Naive thymus-derived CD4-positive, alpha-beta T cell (primary cell): ENCODE results near the gene ANKRD34A. TPM values are rescaled to one million over a fixed set of nuclear protein-coding genes. Genes with fewer than 3 reads are reported as not detected.

ENCODE experiments used
- ATAC-seq: fragments of 150-1000 bp; cut with Tn5 transposase; 2 replicates; pipeline ENCODE4 v1.10.0; 2021; ENCODE audit warnings: mild to moderate bottlenecking, moderate library complexity
- CTCF ChIA-PET: fragments of 350-600 bp; sonication (Branson Sonifier 250); formaldehyde crosslinking; loops from one replicate; lab custom pipeline; 2021; ENCODE audit warnings: antibody characterized with exemption; lab: Charles Lee
- POLR2A ChIA-PET: fragments of 350-600 bp; sonication (Branson Sonifier 250); formaldehyde crosslinking; loops from one replicate; lab custom pipeline; 2021; ENCODE audit warnings: antibody characterized with exemption, inconsistent platforms; lab: Charles Lee
- DNase-seq, 9 donors: peaks; one replicate each; pipeline versions ENCODE4 v3.0.0 to v3.0.0-alpha.2; 2020 to 2022; ENCODE audit warnings: mixed read lengths in 1 of 9
- H3K27ac ChIP-seq: one replicate; pipeline ENCODE4 v1.7.0; 2013; ENCODE audit warnings: mild to moderate bottlenecking, low read depth, low read length, moderate library complexity
- H3K27me3 ChIP-seq, 2 donors: one replicate each; pipeline ENCODE4 v1.7.0; 2013; ENCODE audit warnings: low read length in 2 of 2, mild to moderate bottlenecking in 2 of 2, moderate library complexity in 2 of 2; ENCODE audit not compliant: control insufficient read depth in 2 of 2, insufficient read depth in 2 of 2
- H3K36me3 ChIP-seq, 3 experiments: 1 replicate in 2 of 3; 2 replicates in 1 of 3; pipeline ENCODE4 v1.7.0; 2013; ENCODE audit warnings: low read length in 3 of 3, mild to moderate bottlenecking in 3 of 3, moderate library complexity in 1 of 3; ENCODE audit not compliant: insufficient read depth in 3 of 3, control insufficient read depth in 2 of 3
- H3K4me1 ChIP-seq, 2 donors: one replicate each; pipeline ENCODE4 v1.7.0; 2013; ENCODE audit warnings: low read length in 2 of 2, mild to moderate bottlenecking in 2 of 2, moderate library complexity in 1 of 2; ENCODE audit not compliant: control insufficient read depth in 2 of 2, insufficient read depth in 2 of 2
- H3K4me3 ChIP-seq: 2 replicates; pipeline ENCODE4 v1.7.0; 2013; ENCODE audit warnings: mild to moderate bottlenecking, low read length
- H3K9me3 ChIP-seq, 3 experiments: 1 replicate in 2 of 3; 2 replicates in 1 of 3; pipeline ENCODE4 v1.7.0; 2013; ENCODE audit warnings: low read length in 3 of 3; ENCODE audit not compliant: control insufficient read depth in 2 of 3
- H3K27ac Mint-ChIP-seq, 9 donors: one replicate each; pipeline ENCODE4 v1.8.0; 2020 to 2022; ENCODE audit warnings: mixed read lengths in 9 of 9, mild to moderate bottlenecking in 8 of 9, moderate library complexity in 5 of 9, inconsistent platforms in 2 of 9
- H3K27me3 Mint-ChIP-seq, 5 donors: one replicate each; pipeline ENCODE4 v1.8.0; 2021 to 2022; ENCODE audit warnings: mixed read lengths in 5 of 5, mild to moderate bottlenecking in 1 of 5
- H3K36me3 Mint-ChIP-seq, 5 donors: one replicate each; pipeline ENCODE4 v1.8.0; 2020 to 2022; ENCODE audit warnings: mixed read lengths in 5 of 5, mild to moderate bottlenecking in 3 of 5, inconsistent platforms in 1 of 5
- H3K4me1 Mint-ChIP-seq, 7 donors: one replicate each; pipeline ENCODE4 v1.8.0; 2020 to 2022; ENCODE audit warnings: mixed read lengths in 7 of 7, mild to moderate bottlenecking in 3 of 7, inconsistent platforms in 1 of 7
- H3K4me3 Mint-ChIP-seq, 10 donors: one replicate each; pipeline ENCODE4 v1.8.0; 2020 to 2022; ENCODE audit warnings: mild to moderate bottlenecking in 10 of 10, mixed read lengths in 10 of 10, moderate library complexity in 6 of 10, inconsistent platforms in 2 of 10
- H3K9me3 Mint-ChIP-seq, 11 donors: one replicate each; pipeline ENCODE4 v1.8.0; 2020 to 2022; ENCODE audit warnings: mixed read lengths in 11 of 11, mild to moderate bottlenecking in 4 of 11, inconsistent platforms in 1 of 11, moderate library complexity in 1 of 11
- intact Hi-C, 2 donors: fragments of 100-400 bp; cut with micrococcal nuclease; formaldehyde crosslinking; loops; one replicate each; pipeline ENCODE4 v1.15.1; 2023
- polyA plus RNA-seq, 2 donors: library from polyadenylated mRNA; unstranded; fragments of 300-500 nt; fragmentation: Illumina TruSeq; gene quantifications; one replicate each; pipeline ENCODE4 v1.2.3, GENCODE V29; 2021
- total RNA-seq, 6 experiments: library from RNA in 5 of 6; stranded (reverse) in 5 of 6; gene quantifications; 1 replicate in 5 of 6; 2 replicates in 1 of 6; pipeline ENCODE4 v1.2.3 and lab custom pipeline; 2021 to 2026

The ANKRD34A gene
- total RNA-seq (1 to 10 TPM in 3 of 5 experiments, under 1 TPM in 2; 0.54 to 1.5 (median 1.2) TPM), polyA plus RNA-seq (under 1 TPM; 0.11 to 0.22 TPM), total RNA-seq (lab: John Stamatoyannopoulos, UW) (1.9 reads per million, percentile 8 among the genes with 10 or more reads in this experiment)

DNA sequence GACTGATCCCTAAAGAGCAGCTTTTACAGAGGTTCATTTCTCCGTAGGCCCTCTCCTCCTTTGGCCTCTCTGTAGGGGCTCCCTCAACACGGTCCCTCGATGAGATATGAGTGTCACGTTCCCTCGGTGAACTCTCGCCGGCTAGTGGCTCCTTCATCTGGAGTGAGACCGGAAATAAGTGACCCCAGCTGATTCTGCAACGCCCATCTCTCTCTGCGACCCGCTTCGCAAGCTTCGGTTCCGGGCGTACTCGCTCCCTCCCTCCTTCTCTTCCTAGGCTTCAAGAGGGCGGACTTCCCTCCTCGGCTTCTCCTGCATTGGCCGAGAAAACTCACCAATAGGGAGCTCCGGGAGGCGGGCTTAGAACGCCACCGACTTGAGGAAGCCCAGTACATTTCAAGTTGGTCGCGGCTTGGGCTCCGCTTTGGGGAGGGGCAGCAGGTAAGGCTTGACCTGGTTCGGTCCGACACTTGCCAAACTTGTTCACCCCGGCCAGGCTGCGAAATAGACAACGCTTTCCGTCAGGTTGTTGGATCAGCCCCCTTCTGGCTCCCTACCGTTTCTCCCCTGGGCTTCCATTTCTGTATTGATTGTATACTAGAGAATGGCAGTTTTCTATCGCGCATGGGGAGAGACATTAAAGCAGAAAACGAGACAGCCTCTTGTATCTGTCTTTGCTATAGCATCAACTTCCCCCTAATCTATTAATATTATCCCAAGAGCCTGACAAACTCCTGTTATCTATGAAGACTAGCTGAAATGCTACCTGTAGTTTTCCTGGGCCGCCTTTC, at the start of gene ANKRD34A, which contains the start of gene POLR3GL:
TSS of gene ANKRD34A (minus strand) at position 248 of the 791 bp plus-strand sequence. CDS start 2,816 bp downstream, outside the sequence.
TSS of gene POLR3GL (plus strand) at position 363 of the 791 bp plus-strand sequence. CDS start 10,176 bp downstream, outside the sequence.
- H3K4me3 Mint-ChIP-seq, result peak within 1 kb of the TSS; percentile 88 to 99 (median 96)
- H3K27me3 Mint-ChIP-seq, result peaks cover 0 to 4% (median 0%) of the 10 kb centered on the region in 5 donors
- H3K36me3 ChIP-seq, result no peaks in the 10 kb centered on the region
- no peaks in the 10 kb centered on the region for H3K9me3 ChIP-seq
- ChIA-PET CTCF (interaction anchor here (0.6 to 6.2 kb wide), 14 partner anchors 9 to 140 kb away, joined by 3 to 56 read pairs (median 4); partner anchors contain the start of genes NUDT17, POLR3C and RBM8A), POLR2A (interaction anchor here (0.6 to 8.0 kb wide), 32 partner anchors 8 to 140 kb away, joined by 3 to 164 read pairs (median 6); partner anchors contain the start of genes NUDT17, PEX11B, PIAS3 and POLR3C)
- H3K27ac ChIP-seq, result peak within 1 kb of the TSS; percentile 84
- DNase-seq, result peak; percentile 71 to 94 (median 89)
- ATAC-seq, result peak; percentile 96
- H3K36me3 Mint-ChIP-seq, result peaks cover 0 to 12% (median 10%) of the 10 kb centered on the region in 5 donors
- H3K4me3 ChIP-seq, result peak within 1 kb of the TSS; percentile 87
- peak within 1 kb of the TSS; percentile 87 to 98 (median 92) for H3K27ac Mint-ChIP-seq
- peaks cover 35 to 60% (median 54%) of the 10 kb centered on the region in 7 donors for H3K4me1 Mint-ChIP-seq
- H3K27me3 ChIP-seq, result no peaks in the 10 kb centered on the region
- H3K9me3 Mint-ChIP-seq, result peaks cover 0 to 8% (median 3%) of the 10 kb centered on the region in 11 donors
- peaks cover 14 to 29% of the 10 kb centered on the region in 2 donors for H3K4me1 ChIP-seq
- intact Hi-C loops, result loop anchor here in 1 of 2 donors (1.0 to 5.0 kb wide), 5 partner anchors 8 to 46 kb away; partner anchors contain the start of genes PEX11B, RBM8A and TXNIP

DNA sequence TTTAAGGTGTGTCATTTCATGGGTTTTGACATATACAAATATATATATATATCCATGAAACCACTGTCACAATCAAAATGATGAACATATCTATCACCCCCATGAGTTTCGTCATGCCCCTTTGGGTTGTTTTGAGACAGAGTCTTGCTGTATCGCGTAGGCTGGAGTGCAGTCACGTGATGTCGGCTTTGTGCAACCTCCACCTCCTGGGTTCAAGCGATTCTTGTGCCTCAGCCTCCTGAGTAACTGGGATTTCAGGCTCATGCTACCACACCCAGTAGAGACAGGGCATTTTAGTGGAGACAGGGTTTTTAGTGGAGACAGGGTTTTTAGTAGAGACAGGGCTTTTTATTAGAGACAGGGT, 49.2 kb upstream of the ANKRD34A start:
- Histone ChIP-seq H3K4me1 (no peaks in the 10 kb centered on the region), H3K27ac (no peak overlapping the region), H3K27me3 (no peaks in the 10 kb centered on the region), H3K36me3 (no peaks in the 10 kb centered on the region), H3K4me3 (no peak overlapping the region), H3K9me3 (no peaks in the 10 kb centered on the region)
- intact Hi-C loops, result loop anchor here (1.0 to 2.0 kb wide), 5 partner anchors 36 to 168 kb away; partner anchors contain the start of genes NUDT17 (in 2 of the 2) and PEX11B (in 2 of the 2)
- H3K9me3 Mint-ChIP-seq, result no peaks in the 10 kb centered on the region
- H3K4me1 Mint-ChIP-seq, result peaks cover 4 to 12% (median 10%) of the 10 kb centered on the region in 7 donors
- no peak overlapping the region for H3K4me3 Mint-ChIP-seq
- ChIA-PET POLR2A (interaction anchor here (35.8 kb wide), 1 partner anchor 27 kb away, joined by 1779 read pairs; the partner anchor contains the start of gene TXNIP), CTCF (interaction anchor here (1.0 to 11.7 kb wide), 4 partner anchors 34 to 168 kb away, joined by 3 to 233 read pairs (median 24); partner anchors contain the start of gene NUDT17)
- H3K27me3 Mint-ChIP-seq, result peaks cover 6 to 39% (median 9%) of the 10 kb centered on the region in 5 donors
- DNase-seq, result no peak
- no peaks in the 10 kb centered on the region for H3K36me3 Mint-ChIP-seq
- H3K27ac Mint-ChIP-seq, result no peak overlapping the region
- ATAC-seq, result no peak

DNA sequence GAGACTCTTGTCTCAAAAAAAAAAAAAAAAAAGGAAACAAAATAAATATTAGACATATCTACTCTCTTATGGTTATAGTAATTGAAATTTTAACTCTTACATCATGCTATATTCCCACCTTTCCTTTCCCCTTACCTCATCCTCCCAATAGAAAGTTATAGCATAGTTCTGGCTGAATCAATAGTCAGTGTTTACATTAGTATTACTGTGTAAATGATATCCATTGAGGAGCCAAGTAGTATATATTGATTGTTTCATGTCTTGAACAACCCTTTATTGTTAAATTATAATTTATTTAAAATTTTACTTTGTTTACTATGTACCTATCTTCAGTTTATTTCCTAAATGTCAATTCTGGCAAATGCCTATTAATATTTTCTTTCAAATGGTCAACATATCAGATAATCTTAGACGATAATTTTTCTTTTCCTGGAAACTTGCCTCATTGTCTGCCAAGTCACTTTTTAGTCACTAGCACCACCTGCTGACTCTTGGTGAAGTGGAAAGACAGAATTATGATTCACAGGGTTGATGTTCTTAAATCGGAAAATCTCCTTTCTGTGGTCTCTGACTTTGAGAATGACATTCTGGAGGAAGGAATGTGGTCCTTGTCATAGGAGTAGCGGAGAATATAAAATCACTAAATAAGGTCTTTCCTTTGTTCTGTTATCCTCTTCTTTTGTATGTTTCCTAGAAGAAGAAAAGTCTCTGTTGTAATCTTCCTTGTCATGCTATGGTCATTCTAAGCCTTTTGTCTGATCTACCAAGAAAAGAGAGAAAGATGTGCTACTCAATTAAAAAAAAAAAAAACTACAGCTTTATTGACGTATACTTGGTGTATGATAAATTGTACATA, 48.6 kb upstream of the ANKRD34A start:
- POLR2A ChIA-PET, result interaction anchor here (0.6 to 35.8 kb wide), 4 partner anchors 26 to 167 kb away, joined by 3 to 1779 read pairs (median 8); partner anchors contain the start of genes NUDT17, RBM8A and TXNIP
- H3K36me3 ChIP-seq, result no peaks in the 10 kb centered on the region

DNA sequence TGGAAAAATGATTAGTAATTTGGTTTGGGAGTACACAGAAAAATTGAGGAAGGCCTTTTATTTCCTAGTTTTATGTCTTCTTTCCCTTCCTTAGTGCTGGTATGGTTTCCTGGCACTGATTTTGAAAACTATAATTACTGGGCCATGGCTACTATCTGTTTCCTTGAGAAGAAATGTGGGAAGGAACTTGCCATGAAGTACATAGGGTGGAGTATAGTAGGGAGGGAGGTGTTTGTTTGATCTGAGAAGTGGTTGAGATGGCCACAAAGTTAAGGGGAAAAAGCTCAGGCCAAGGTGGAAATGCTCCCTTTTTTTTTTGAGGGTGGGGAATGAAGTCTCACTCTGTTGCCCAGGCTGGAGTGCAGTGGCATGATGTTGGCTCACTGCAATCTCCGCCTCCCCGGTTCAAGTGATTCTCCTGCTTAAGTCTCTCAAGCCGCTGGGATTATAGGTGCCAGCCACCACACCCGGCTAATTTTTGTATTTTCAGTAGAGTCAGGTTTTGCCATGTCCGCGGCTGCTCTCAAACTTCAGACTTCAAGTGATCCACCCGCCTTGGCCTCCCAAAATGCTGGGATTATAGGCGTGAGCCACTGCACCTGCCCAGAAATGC, 45.9 kb upstream of the ANKRD34A start:
- Mint-ChIP-seq H3K27ac (peak overlapping the region in 4 of 9 donors; percentile 9 to 84 (median 34)), H3K9me3 (no peaks in the 10 kb centered on the region), H3K27me3 (peaks cover 0 to 12% (median 0%) of the 10 kb centered on the region in 5 donors), H3K4me1 (peaks cover 25 to 38% (median 34%) of the 10 kb centered on the region in 7 donors), H3K4me3 (no peak overlapping the region), H3K36me3 (no peaks in the 10 kb centered on the region)
- no peak for DNase-seq
- CTCF ChIA-PET, result interaction anchor here (0.7 to 11.7 kb wide), 6 partner anchors 12 to 165 kb away, joined by 3 to 233 read pairs (median 8); partner anchors contain the start of gene NUDT17
- H3K4me3 ChIP-seq, result no peak overlapping the region
- no peaks in the 10 kb centered on the region for H3K9me3 ChIP-seq
- H3K36me3 ChIP-seq, result no peaks in the 10 kb centered on the region
- intact Hi-C loops, result no loop called here
- no peak for ATAC-seq
- POLR2A ChIA-PET, result interaction anchor here (1.9 to 35.8 kb wide), 2 partner anchors 24 to 46 kb away, joined by 9 to 1779 read pairs; partner anchors contain the start of genes ANKRD34A, POLR3GL and TXNIP
- H3K27me3 ChIP-seq, result no peaks in the 10 kb centered on the region
- H3K27ac ChIP-seq, result no peak overlapping the region
- H3K4me1 ChIP-seq, result peaks cover 14 to 17% of the 10 kb centered on the region in 2 donors

More for the DNA sequence above, 48.6 kb upstream of the ANKRD34A start:
- Mint-ChIP-seq H3K9me3 (no peaks in the 10 kb centered on the region), H3K27ac (no peak overlapping the region), H3K27me3 (peaks cover 4 to 33% (median 4%) of the 10 kb centered on the region in 5 donors), H3K36me3 (no peaks in the 10 kb centered on the region), H3K4me1 (peaks cover 4 to 12% (median 10%) of the 10 kb centered on the region in 7 donors), H3K4me3 (peak overlapping the region in 1 of 10 donors; percentile 53)
- no peak overlapping the region for H3K27ac ChIP-seq
- ATAC-seq (peak; percentile 73), DNase-seq (peak in 7 of 9 donors; percentile 60 to 77 (median 65))
- no peaks in the 10 kb centered on the region for H3K9me3 ChIP-seq
- no peak overlapping the region for H3K4me3 ChIP-seq
- CTCF ChIA-PET, result interaction anchor here (0.6 to 11.7 kb wide), 11 partner anchors 15 to 170 kb away, joined by 3 to 233 read pairs (median 5); partner anchors contain the start of genes NUDT17 and RBM8A
- intact Hi-C loops, result loop anchor here (1.0 to 2.0 kb wide), 5 partner anchors 36 to 168 kb away; partner anchors contain the start of genes NUDT17 (in 2 of the 2) and PEX11B (in 2 of the 2)
- no peaks in the 10 kb centered on the region for H3K27me3 ChIP-seq
- peaks cover 0 to under 1% of the 10 kb centered on the region in 2 donors for H3K4me1 ChIP-seq

DNA sequence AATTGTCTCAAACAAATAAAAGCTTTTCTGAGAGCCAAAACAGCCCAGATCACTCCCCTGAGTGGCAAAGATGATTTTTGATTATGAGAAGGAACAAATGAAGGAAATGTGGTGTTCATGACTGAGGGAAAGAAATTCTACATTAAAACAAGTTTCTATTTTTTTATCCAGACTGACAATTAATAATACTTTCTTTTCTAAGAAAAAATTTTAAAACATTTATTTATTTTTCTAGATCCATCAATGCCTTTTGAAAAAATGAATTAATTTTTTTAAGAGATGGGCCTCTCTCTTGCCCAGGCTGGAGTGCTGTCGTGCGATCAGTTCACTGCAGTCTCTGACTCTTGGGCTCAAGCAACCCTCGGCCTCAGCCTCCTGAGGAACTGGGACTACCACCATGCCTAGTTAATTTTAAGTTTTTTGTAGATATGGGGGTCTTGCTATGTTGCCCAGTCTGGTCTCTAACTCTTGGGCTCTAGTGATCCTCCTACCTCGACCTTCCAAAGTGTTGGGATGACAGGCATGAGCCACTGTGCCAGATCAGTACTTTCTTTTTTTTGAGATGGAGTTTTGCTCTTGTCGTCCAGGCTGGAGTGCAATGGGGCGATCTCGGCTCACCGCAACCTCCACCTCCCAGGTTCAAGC, 43.2 kb upstream of the ANKRD34A start:
- H3K36me3 ChIP-seq, result no peaks in the 10 kb centered on the region
- peak overlapping the region; percentile 64 for H3K27ac ChIP-seq
- Mint-ChIP-seq H3K36me3 (no peaks in the 10 kb centered on the region), H3K27me3 (no peaks in the 10 kb centered on the region), H3K4me3 (peak overlapping the region in 9 of 10 donors; percentile 73 to 93 (median 83)), H3K4me1 (peaks cover 31 to 56% (median 45%) of the 10 kb centered on the region in 7 donors), H3K27ac (peak overlapping the region; percentile 86 to 97 (median 93)), H3K9me3 (no peaks in the 10 kb centered on the region)
- DNase-seq, result peak in 1 of 9 donors; percentile 31
- H3K9me3 ChIP-seq, result no peaks in the 10 kb centered on the region
- intact Hi-C loops, result loop anchor here (1.0 to 2.0 kb wide), 3 partner anchors 10 to 81 kb away; partner anchors contain the start of gene RBM8A (in 1 of the 2)
- CTCF ChIA-PET, result interaction anchor here (0.6 to 11.7 kb wide), 14 partner anchors 8 to 122 kb away, joined by 3 to 233 read pairs (median 4); partner anchors contain the start of genes ANKRD34A, ANKRD35, PEX11B and POLR3GL
- no peak for ATAC-seq
- H3K4me3 ChIP-seq, result no peak overlapping the region
- H3K4me1 ChIP-seq, result peaks cover 18 to 36% of the 10 kb centered on the region in 2 donors
- POLR2A ChIA-PET, result interaction anchor here (0.6 to 35.8 kb wide), 10 partner anchors 8 to 89 kb away, joined by 3 to 1779 read pairs (median 4); partner anchors contain the start of genes ANKRD34A, LIX1L, PEX11B and POLR3GL
- no peaks in the 10 kb centered on the region for H3K27me3 ChIP-seq
